Common myeloid progenitor, CD34-positive (primary cell): ENCODE data around the gene CD300H.

Source experiments
- CTCF ChIA-PET: fragments of 350-600 bp; sonication (Branson Sonifier 250); formaldehyde crosslinking; loops from one replicate; lab custom pipeline; 2021; ENCODE audit warnings: antibody characterized with exemption; lab: Charles Lee
- POLR2A ChIA-PET: fragments of 350-600 bp; sonication (Branson Sonifier 250); formaldehyde crosslinking; loops from one replicate; lab custom pipeline; 2021; ENCODE audit warnings: antibody characterized with exemption; lab: Charles Lee
- DNase-seq, 3 donors: peaks; one replicate each; pipeline versions ENCODE4 v3.0.0 to v3.0.0-alpha.2; 2013
- H3K27ac ChIP-seq, 2 experiments: 1 replicate in 1 of 2; 2 replicates in 1 of 2; pipeline ENCODE4 v1.7.0; 2013; ENCODE audit warnings: inconsistent platforms in 2 of 2, low read length in 2 of 2, mild to moderate bottlenecking in 2 of 2, low read depth in 1 of 2, moderate library complexity in 1 of 2; ENCODE audit not compliant: severe bottlenecking in 2 of 2, insufficient read depth in 1 of 2, poor library complexity in 1 of 2
- H3K27me3 ChIP-seq, 5 experiments: replicated peaks in 2 of 5; 1 replicate in 3 of 5; 2 replicates in 2 of 5; pipeline versions ENCODE4 v1.6.1 to v1.7.0; 2013; ENCODE audit warnings: low read length in 4 of 5, mild to moderate bottlenecking in 2 of 5, moderate library complexity in 2 of 5, inconsistent platforms in 1 of 5; ENCODE audit not compliant: insufficient read depth in 5 of 5, control insufficient read depth in 4 of 5
- H3K36me3 ChIP-seq, 4 experiments: 1 replicate in 2 of 4; 2 replicates in 2 of 4; pipeline versions ENCODE4 v1.6.1 to v1.7.0; 2013; ENCODE audit warnings: low read length in 3 of 4, control low read depth in 1 of 4, mild to moderate bottlenecking in 1 of 4; ENCODE audit not compliant: control insufficient read depth in 4 of 4, insufficient read depth in 4 of 4
- H3K4me1 ChIP-seq, 4 experiments: 1 replicate in 3 of 4; 2 replicates in 1 of 4; pipeline versions ENCODE4 v1.6.1 to v1.7.1; 2013; ENCODE audit warnings: low read length in 3 of 4, mild to moderate bottlenecking in 3 of 4, control low read depth in 1 of 4, inconsistent platforms in 1 of 4, moderate library complexity in 1 of 4; ENCODE audit not compliant: control insufficient read depth in 4 of 4, insufficient read depth in 4 of 4; ENCODE audit errors: control extremely low read depth in 1 of 4
- H3K4me3 ChIP-seq, 7 experiments: 1 replicate in 4 of 7; 2 replicates in 3 of 7; pipeline versions ENCODE4 v1.5.1 to v1.7.0; 2013; ENCODE audit warnings: mild to moderate bottlenecking in 7 of 7, low read length in 6 of 7, moderate library complexity in 6 of 7, inconsistent platforms in 2 of 7, low read depth in 2 of 7, control low read depth in 1 of 7; ENCODE audit not compliant: insufficient read depth in 4 of 7, control insufficient read depth in 1 of 7; ENCODE audit errors: extremely low read depth in 1 of 7
- H3K9me3 ChIP-seq, 5 experiments: 1 replicate in 4 of 5; 2 replicates in 1 of 5; pipeline versions ENCODE4 v1.6.1 to v1.7.1; 2013; ENCODE audit warnings: low read length in 4 of 5, mild to moderate bottlenecking in 2 of 5, inconsistent platforms in 1 of 5, low read depth in 1 of 5, moderate library complexity in 1 of 5; ENCODE audit not compliant: control insufficient read depth in 4 of 5, insufficient read depth in 2 of 5; ENCODE audit errors: control extremely low read depth in 1 of 5
- WGBS: methylation state at CpG from one replicate; pipeline ENCODE4 v1.1.5; 2013; ENCODE audit not compliant: insufficient coverage; 5-methylcytosine and 5-hydroxymethylcytosine counted together

CD300H gene

DNA sequence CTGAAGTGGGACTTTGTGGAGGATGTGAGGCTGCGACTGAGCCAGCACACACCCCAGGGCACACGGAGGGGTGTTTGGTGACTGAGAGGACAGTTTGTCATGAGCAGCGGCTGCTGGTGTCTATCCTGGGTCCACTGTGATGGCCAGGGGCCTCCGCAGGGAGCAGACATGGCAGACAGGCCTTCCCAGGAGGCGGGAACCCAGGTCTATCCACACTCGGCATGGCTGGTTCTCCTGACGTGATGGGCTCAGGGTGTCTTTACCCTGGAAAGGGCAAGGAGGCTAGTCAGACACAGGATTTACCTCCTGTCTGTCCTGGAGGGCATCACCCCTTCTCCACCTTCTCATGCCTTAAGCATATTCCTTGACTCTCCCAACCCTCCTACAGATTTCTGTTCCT is 20.7 kb downstream of the CD300H start:
- Histone ChIP-seq H3K27me3 (no peaks in the 10 kb centered on the region), H3K4me1 (peaks cover 0 to 49% (median 25%) of the 10 kb centered on the region in 4 experiments), H3K27ac (no peak overlapping the region), H3K9me3 (no peaks in the 10 kb centered on the region), H3K4me3 (no peak overlapping the region), H3K36me3 (no peaks in the 10 kb centered on the region)
- DNase-seq, result no peak
- POLR2A ChIA-PET, result interaction anchor here (1.0 kb wide), 1 partner anchor 57 kb away, joined by 3 read pairs; no protein-coding TSS in a partner anchor
- CTCF ChIA-PET, result interaction anchor here (1.0 to 1.5 kb wide), 2 partner anchors 90 to 194 kb away, joined by 3 read pairs; no protein-coding TSS in a partner anchor
- WGBS, result 98% methylated on average over 7 of the region's 7 CpGs

DNA sequence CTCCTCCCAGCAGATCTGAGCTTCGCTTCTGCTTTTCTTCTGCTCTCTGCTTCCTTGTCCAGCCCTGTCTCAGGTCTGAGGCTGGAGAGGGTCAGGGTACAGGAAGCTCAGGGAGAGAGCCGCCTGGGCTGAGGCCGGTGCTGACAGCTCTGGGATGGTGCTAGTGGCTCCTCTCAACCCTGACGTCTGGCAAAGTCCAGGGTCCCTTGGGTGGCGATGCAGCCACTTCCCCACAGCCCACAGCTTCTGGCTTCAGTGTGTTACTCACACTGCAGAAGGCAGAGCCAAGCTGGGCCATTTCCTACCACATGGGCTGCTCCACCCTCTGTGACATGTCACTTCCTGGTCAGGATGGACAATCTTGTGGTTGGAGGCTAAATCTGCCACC is 21.5 kb downstream of the CD300H start, which contains the start of gene CD300C:
TSS of gene CD300C (minus strand) at position 273 of the 388 bp plus-strand sequence. CDS start 333 bp downstream, outside the sequence.
- no peaks in the 10 kb centered on the region for H3K36me3 ChIP-seq
- peak within 1 kb of the TSS in 1 of 7 experiments; percentile 24 for H3K4me3 ChIP-seq
- no peaks in the 10 kb centered on the region for H3K9me3 ChIP-seq
- ChIA-PET CTCF (interaction anchor here (1.0 to 1.5 kb wide), 4 partner anchors 54 to 193 kb away, joined by 3 read pairs; no protein-coding TSS in a partner anchor), POLR2A (interaction anchor here (1.0 kb wide), 1 partner anchor 58 kb away, joined by 3 read pairs; no protein-coding TSS in a partner anchor)
- no peaks in the 10 kb centered on the region for H3K27me3 ChIP-seq
- peak in 2 of 3 donors; percentile 60 to 74 for DNase-seq
- H3K27ac ChIP-seq, result no peak within 1 kb of the TSS
- 51% methylated on average over 3 of the region's 5 CpGs for WGBS
- H3K4me1 ChIP-seq, result peaks cover 0 to 49% (median 25%) of the 10 kb centered on the region in 4 experiments

DNA sequence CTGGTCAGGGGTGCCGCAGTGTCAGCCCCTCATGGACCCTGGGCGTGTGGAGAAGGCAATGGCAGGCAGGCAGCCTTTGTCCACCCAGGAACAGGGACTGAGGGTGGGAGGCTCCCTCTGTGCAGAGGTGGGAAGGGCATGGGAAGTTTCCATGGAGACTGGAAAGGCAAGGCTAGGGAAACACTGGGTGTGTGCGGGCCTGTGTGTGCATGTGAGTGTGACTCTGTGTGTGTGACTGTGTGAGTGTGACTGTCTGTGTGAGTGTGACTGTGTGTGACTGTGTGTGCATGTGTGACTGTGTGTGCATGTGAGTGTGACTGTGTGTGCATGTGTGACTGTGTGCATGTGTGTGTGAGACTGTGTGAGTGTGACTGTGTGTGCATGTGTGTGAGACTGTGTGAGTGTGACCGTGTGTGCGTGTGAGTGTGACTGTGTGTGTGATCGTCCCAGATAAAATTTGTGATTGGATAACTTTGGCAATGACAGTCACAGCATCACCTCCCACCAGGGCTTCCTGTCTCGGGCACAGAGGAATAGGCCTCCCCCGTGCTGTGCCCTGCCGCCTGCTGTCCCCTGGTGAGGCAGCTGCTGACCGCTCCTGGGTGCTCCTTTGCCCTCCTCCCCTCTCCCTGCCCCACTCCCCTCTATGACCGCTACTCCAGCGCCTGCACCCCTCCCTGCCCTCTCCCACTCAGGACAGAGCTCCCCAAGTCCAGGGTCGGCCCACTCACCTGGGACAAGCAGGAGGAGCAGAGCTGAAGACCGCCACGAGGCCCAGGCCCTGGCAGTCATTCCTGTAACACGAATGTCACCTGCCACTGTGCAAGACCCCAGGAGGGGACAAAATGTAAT is 22.1 kb downstream of the CD300H start:
- Histone ChIP-seq H3K27me3 (no peaks in the 10 kb centered on the region), H3K4me1 (peaks cover 0 to 49% (median 25%) of the 10 kb centered on the region in 4 experiments), H3K36me3 (no peaks in the 10 kb centered on the region), H3K4me3 (peak overlapping the region in 1 of 7 experiments; percentile 24), H3K27ac (no peak overlapping the region), H3K9me3 (no peaks in the 10 kb centered on the region)
- DNase-seq, result no peak
- WGBS, result 75% methylated on average over 9 of the region's 16 CpGs
- CTCF ChIA-PET, result interaction anchor here (1.0 to 1.5 kb wide), 4 partner anchors 55 to 193 kb away, joined by 3 read pairs; no protein-coding TSS in a partner anchor
- POLR2A ChIA-PET, result interaction anchor here (1.0 kb wide), 1 partner anchor 58 kb away, joined by 3 read pairs; no protein-coding TSS in a partner anchor

DNA sequence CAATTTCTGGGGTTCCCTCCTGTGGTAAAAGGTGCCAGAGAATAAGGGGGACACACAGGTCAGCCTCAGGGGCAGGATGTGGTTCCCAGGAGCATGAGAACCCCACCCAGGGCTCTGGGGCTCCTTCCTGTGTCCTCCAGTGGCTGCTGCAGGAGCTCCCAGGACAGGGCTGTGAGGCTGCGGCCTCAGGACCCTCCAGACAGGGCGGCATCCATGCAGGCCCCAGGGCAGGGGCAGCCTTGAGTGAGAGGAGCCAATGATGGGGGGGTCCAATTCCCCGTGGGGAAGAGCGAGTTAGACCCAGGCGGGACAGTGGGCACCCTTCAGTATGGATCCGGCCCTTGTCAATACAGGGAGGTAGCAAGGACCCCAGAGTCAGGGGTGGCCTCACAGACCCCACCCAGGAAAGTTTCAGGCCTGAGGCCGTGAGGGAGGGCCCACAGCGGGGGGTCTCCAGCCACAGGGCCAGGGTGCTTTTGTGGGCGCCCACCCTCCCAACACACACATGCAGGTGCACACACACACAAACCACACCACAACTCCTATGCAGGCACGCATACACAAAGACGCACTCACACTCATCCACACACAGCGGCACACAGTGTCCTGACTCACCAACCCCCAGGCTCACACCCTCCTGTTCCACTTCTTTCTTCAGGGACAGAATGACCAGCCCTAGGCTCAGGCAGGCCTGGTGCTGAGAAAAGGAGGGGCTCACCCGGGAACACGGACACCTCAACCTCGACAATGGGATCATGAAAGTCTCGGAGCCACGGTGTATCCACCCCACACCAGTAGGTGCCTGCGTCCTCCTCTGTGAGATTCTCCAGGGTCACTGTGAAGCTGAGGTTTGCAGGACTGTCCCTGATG is 23.2 kb downstream of the CD300H start:
- DNase-seq, result no peak
- no peak overlapping the region for H3K27ac ChIP-seq
- no peak overlapping the region for H3K4me3 ChIP-seq
- ChIA-PET POLR2A (no interaction called here), CTCF (interaction anchor here (1.0 to 1.3 kb wide), 3 partner anchors 59 to 331 kb away, joined by 3 to 4 read pairs (median 3); partner anchors contain the start of gene TTYH2)
- H3K9me3 ChIP-seq, result no peaks in the 10 kb centered on the region
- WGBS, result 96% methylated on average over 13 of the region's 18 CpGs
- no peaks in the 10 kb centered on the region for H3K36me3 ChIP-seq
- H3K4me1 ChIP-seq, result peaks cover 0 to 49% (median 25%) of the 10 kb centered on the region in 4 experiments
- no peaks in the 10 kb centered on the region for H3K27me3 ChIP-seq

DNA sequence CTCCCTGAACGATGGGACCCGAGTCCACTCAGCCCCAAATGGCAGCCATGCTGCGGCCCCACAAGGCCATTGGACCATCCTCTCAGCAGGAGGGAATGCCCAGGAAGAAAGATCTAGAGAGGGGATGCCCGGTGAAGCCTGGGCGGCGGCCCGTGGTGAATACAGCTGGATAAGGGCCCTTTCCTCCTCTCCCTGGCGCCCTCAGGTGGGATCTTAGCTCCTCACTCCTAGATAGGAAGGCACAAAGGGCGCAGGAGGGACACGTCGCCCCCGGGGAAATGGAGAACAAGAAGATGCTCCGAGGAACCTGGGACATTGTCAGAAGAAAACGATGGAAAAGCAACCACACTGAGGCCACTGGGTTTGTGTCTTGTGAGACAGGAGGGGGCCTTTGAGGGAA is 23.9 kb downstream of the CD300H start:
- Histone ChIP-seq H3K9me3 (no peaks in the 10 kb centered on the region), H3K36me3 (no peaks in the 10 kb centered on the region), H3K27me3 (no peaks in the 10 kb centered on the region), H3K4me1 (peaks cover 0 to 42% (median 24%) of the 10 kb centered on the region in 4 experiments), H3K27ac (no peak overlapping the region), H3K4me3 (no peak overlapping the region)
- DNase-seq, result no peak
- CTCF ChIA-PET, result interaction anchor here (1.0 to 1.3 kb wide), 3 partner anchors 60 to 330 kb away, joined by 3 to 4 read pairs (median 3); partner anchors contain the start of gene TTYH2
- POLR2A ChIA-PET, result no interaction called here
- 86% methylated on average over 10 of the region's 14 CpGs for WGBS

DNA sequence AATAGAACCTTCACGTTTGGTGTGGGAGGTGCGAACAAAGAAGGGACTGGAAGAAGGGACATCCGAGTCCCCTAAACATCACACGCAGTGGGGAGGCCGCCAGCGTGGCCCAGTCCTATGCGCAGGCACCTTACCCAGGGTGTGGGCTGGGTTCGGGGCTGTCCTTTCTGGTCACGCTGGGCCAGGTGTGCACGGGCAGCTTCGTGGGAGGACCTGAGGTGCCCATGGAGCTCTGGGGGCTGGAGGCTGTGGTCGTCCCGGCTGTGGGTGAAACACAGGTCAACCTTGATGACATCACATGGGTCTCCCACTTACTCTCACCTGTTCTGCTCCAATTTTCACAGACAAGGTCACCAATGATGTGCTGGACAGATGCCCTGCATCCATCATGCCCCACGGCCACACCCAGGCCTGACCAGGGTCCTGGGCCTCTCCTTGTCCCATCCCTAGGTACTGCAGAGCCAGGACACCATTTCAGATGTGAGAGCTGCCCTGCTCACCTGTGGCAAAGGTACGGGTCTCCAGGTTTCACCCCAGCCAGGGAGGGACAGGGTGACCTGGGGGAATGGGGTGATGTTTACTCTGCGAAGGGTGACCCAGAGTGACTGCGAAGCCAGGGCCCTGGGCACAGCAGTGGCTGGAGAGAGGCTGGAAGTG is 24.5 kb downstream of the CD300H start:
- H3K27ac ChIP-seq, result no peak overlapping the region
- no peaks in the 10 kb centered on the region for H3K27me3 ChIP-seq
- CTCF ChIA-PET, result interaction anchor here (1.0 to 1.8 kb wide), 4 partner anchors 10 to 330 kb away, joined by 3 to 4 read pairs (median 3); partner anchors contain the start of gene TTYH2
- no peak for DNase-seq
- POLR2A ChIA-PET, result no interaction called here
- H3K9me3 ChIP-seq, result no peaks in the 10 kb centered on the region
- no peak overlapping the region for H3K4me3 ChIP-seq
- H3K4me1 ChIP-seq, result peaks cover 0 to 36% (median 21%) of the 10 kb centered on the region in 4 experiments
- no peaks in the 10 kb centered on the region for H3K36me3 ChIP-seq
- WGBS, result 98% methylated on average over 14 of the region's 17 CpGs
